ENCODE results near the gene CXCL12.

The CXCL12 gene

DNA sequence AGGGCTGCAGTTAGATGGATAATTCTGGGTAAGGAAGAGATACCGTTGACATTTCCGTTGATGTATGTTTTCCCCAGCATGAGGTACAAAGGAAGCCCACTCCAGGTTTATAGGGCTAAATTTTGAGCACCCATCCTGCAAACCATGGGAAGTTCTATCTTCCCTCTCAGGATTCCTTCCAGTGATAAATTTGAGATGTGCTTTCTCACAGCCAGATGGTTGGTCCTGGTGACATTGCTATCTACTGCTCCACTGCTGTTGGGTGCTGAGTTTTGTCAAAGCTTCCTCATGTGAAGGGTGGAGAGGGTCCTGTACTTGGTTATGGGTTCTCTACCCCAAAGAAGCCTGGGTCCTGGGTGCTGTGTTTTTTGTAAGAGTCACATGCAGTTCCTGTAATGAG lies 57.4 kb downstream of the CXCL12 start:
- TF ChIP-seq, protein P1, sequence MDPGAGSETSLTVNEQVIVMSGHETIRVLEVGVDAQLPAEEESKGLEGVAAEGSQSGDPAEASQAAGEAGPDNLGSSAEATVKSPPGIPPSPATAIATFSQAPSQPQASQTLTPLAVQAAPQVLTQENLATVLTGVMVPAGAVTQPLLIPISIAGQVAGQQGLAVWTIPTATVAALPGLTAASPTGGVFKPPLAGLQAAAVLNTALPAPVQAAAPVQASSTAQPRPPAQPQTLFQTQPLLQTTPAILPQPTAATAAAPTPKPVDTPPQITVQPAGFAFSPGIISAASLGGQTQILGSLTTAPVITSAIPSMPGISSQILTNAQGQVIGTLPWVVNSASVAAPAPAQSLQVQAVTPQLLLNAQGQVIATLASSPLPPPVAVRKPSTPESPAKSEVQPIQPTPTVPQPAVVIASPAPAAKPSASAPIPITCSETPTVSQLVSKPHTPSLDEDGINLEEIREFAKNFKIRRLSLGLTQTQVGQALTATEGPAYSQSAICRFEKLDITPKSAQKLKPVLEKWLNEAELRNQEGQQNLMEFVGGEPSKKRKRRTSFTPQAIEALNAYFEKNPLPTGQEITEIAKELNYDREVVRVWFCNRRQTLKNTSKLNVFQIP (CRISPR knock-in tag; IDR thresholded peaks at IDR 0.05; ENCODE audit: borderline replicate concordance, low read depth): no peak
- TF ChIP-seq BACH2 (CRISPR knock-in tag; IDR thresholded peaks at IDR 0.05; ENCODE audit: borderline replicate concordance): no peak
- TF ChIP-seq ESRRG (CRISPR knock-in tag; IDR thresholded peaks at IDR 0.05): no peak
- no peak for TF ChIP-seq ZNF565 (CRISPR knock-in tag; conservative IDR thresholded peaks at IDR 0.05; ENCODE audit: low read depth)
- TF ChIP-seq SNAI2 (CRISPR knock-in tag; IDR thresholded peaks at IDR 0.05): no peak
- TF ChIP-seq ZC3H10 (CRISPR knock-in tag; IDR thresholded peaks at IDR 0.05): no peak
- no peak for TF ChIP-seq CSDC2 (CRISPR knock-in tag; IDR thresholded peaks at IDR 0.05)
- TF ChIP-seq GLIS3 (CRISPR knock-in tag; IDR thresholded peaks at IDR 0.05): no peak
- TF ChIP-seq TCF4 (CRISPR knock-in tag; IDR thresholded peaks at IDR 0.05; ENCODE audit: borderline replicate concordance): no peak
- TF ChIP-seq, protein P2, sequence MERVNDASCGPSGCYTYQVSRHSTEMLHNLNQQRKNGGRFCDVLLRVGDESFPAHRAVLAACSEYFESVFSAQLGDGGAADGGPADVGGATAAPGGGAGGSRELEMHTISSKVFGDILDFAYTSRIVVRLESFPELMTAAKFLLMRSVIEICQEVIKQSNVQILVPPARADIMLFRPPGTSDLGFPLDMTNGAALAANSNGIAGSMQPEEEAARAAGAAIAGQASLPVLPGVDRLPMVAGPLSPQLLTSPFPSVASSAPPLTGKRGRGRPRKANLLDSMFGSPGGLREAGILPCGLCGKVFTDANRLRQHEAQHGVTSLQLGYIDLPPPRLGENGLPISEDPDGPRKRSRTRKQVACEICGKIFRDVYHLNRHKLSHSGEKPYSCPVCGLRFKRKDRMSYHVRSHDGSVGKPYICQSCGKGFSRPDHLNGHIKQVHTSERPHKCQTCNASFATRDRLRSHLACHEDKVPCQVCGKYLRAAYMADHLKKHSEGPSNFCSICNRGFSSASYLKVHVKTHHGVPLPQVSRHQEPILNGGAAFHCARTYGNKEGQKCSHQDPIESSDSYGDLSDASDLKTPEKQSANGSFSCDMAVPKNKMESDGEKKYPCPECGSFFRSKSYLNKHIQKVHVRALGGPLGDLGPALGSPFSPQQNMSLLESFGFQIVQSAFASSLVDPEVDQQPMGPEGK (CRISPR knock-in tag; IDR thresholded peaks at IDR 0.05; ENCODE audit: borderline replicate concordance): no peak
- TF ChIP-seq ZFP3 (CRISPR knock-in tag; IDR thresholded peaks at IDR 0.05): no peak
- TF ChIP-seq ZNF8 (CRISPR knock-in tag; IDR thresholded peaks at IDR 0.05): no peak
- TF ChIP-seq PPARA (CRISPR knock-in tag; IDR thresholded peaks at IDR 0.05; ENCODE audit: borderline replicate concordance): no peak
- no peak for ATAC-seq
